Measurements from ENCODE around the gene WDR26. TPM values are rescaled to one million over a fixed set of nuclear protein-coding genes. Genes with fewer than 3 reads are reported as not detected.

WDR26 gene
- total and polyA plus RNA-seq, 3 donors from 2014 or later, result 86.1 to 105 (median 104) TPM

GRCh38 chr1:224435999-224436398 lies 1.4 kb upstream of the WDR26 start:
- Histone ChIP-seq H3K27ac (peak overlapping the region in 1 of 2 donors; percentile 98), H3K4me3 (no peak overlapping the region), H3K4me1 (peaks cover 17% of the 10 kb centered on the region), H3K27me3 (no peaks in the 10 kb centered on the region), H3K36me3 (ENCODE audit: low read depth, missing control alignments) (no peaks in the 10 kb centered on the region), H3K9me3 (no peaks in the 10 kb centered on the region)
- intact Hi-C loops (cut with DNase I; ENCODE audit: low total_unique reads), result no loop called here
- 69 to 85% methylated on average over 1 of the region's 1 CpG for WGBS, 2 donors
- no peak for DNase-seq
- TF ChIP-seq POLR2A (IDR thresholded peaks at IDR 0.05) (no peak), CTCF (IDR thresholded peaks at IDR 0.05) (no peak)

- H3K27me3 ChIP-seq, result no peaks in the 10 kb centered on the region
- peaks cover 22% of the 10 kb centered on the region for H3K4me1 ChIP-seq
- DNase-seq, result no peak
- no peak for TF ChIP-seq POLR2A (IDR thresholded peaks at IDR 0.05)
- no peak for TF ChIP-seq CTCF (IDR thresholded peaks at IDR 0.05)
- peak overlapping the region; percentile 98 for H3K27ac ChIP-seq
- no peaks in the 10 kb centered on the region for H3K36me3 ChIP-seq (ENCODE audit: low read depth, missing control alignments)
- H3K4me3 ChIP-seq, result peak overlapping the region; percentile 92 to 97
- no peaks in the 10 kb centered on the region for H3K9me3 ChIP-seq
- intact Hi-C loops (cut with DNase I; ENCODE audit: low total_unique reads), result no loop called here
- 0% methylated on average over 4 of the region's 4 CpGs for WGBS, 2 donors
Observed at GRCh38 chr1:224435318-224435763, 744 bp upstream of the WDR26 start.

GRCh38 chr1:224433701-224434672 lies 610 bp downstream of the WDR26 start:
- TF ChIP-seq CTCF (IDR thresholded peaks at IDR 0.05) (no peak), POLR2A (IDR thresholded peaks at IDR 0.05) (no peak)
- Histone ChIP-seq H3K4me1 (peaks cover 22% of the 10 kb centered on the region), H3K36me3 (ENCODE audit: low read depth, missing control alignments) (no peaks in the 10 kb centered on the region), H3K27ac (peak overlapping the region; percentile 98 to 99), H3K27me3 (no peaks in the 10 kb centered on the region), H3K4me3 (peak overlapping the region; percentile 92 to 97), H3K9me3 (no peaks in the 10 kb centered on the region)
- WGBS, 2 donors, result 2% methylated on average over 35 of the region's 88 CpGs; no CpG with 5 or more reads in 1 of the 2 donors
- DNase-seq, result peak; percentile 43
- intact Hi-C loops (cut with DNase I; ENCODE audit: low total_unique reads), result no loop called here

- peaks cover 22% of the 10 kb centered on the region for H3K4me1 ChIP-seq
- WGBS, 2 donors, result 0 to 1% methylated on average over 19 of the region's 19 CpGs
- TF ChIP-seq CTCF (IDR thresholded peaks at IDR 0.05) (no peak), POLR2A (IDR thresholded peaks at IDR 0.05) (no peak)
Observed at GRCh38 chr1:224433041-224433691, 1.4 kb downstream of the WDR26 start.

More at GRCh38 chr1:224433041-224433691, 1.4 kb downstream of the WDR26 start:
- Histone ChIP-seq H3K4me3 (peak overlapping the region; percentile 92 to 97), H3K27ac (peak overlapping the region; percentile 98 to 99), H3K9me3 (no peaks in the 10 kb centered on the region), H3K36me3 (ENCODE audit: low read depth, missing control alignments) (no peaks in the 10 kb centered on the region), H3K27me3 (no peaks in the 10 kb centered on the region)
- DNase-seq, result peak; percentile 45
- intact Hi-C loops (cut with DNase I; ENCODE audit: low total_unique reads), result no loop called here

All from testis (tissue), 3 donors.